Measurements from ENCODE around the gene UQCR11.
A peak's percentile ranks its signal among the peaks of the same experiment; 100 is the strongest.

UQCR11 gene

GRCh38 chr19:1634242-1634937, 29.1 kb upstream of the UQCR11 start:
- DNase-seq: no peak

GRCh38 chr19:1633269-1633826, 28.1 kb upstream of the UQCR11 start:
- no peak for DNase-seq

- DNase-seq: no peak
Observed at GRCh38 chr19:1632462-1633268, 27.4 kb upstream of the UQCR11 start.

- DNase-seq: no peak
Observed at GRCh38 chr19:1631557-1632100, 26.4 kb upstream of the UQCR11 start.

- no peak for DNase-seq
Observed at GRCh38 chr19:1630811-1631210, 25.5 kb upstream of the UQCR11 start.

- no peak for DNase-seq
Observed at GRCh38 chr19:1630012-1630411, 24.8 kb upstream of the UQCR11 start.

- no peak for DNase-seq
Observed at GRCh38 chr19:1629256-1629808, 24.1 kb upstream of the UQCR11 start.

- DNase-seq: no peak
Observed at GRCh38 chr19:1627194-1627593, 21.9 kb upstream of the UQCR11 start.

GRCh38 chr19:1626417-1627010, 21.3 kb upstream of the UQCR11 start:
- no peak for DNase-seq

GRCh38 chr19:1624458-1624857, 19.2 kb upstream of the UQCR11 start:
- DNase-seq: peak; percentile 77

- no peak for DNase-seq
Observed at GRCh38 chr19:1622541-1622940, 17.3 kb upstream of the UQCR11 start.

- DNase-seq: no peak
Observed at GRCh38 chr19:1622007-1622406, 16.7 kb upstream of the UQCR11 start.

- DNase-seq: no peak
Observed at GRCh38 chr19:1621574-1621973, 16.3 kb upstream of the UQCR11 start.

GRCh38 chr19:1621021-1621420, 15.8 kb upstream of the UQCR11 start:
- no peak for DNase-seq

GRCh38 chr19:1620502-1620901, 15.2 kb upstream of the UQCR11 start:
- no peak for DNase-seq

- DNase-seq: no peak
Observed at GRCh38 chr19:1619703-1620102, 14.4 kb upstream of the UQCR11 start.

GRCh38 chr19:1619094-1619439, 13.8 kb upstream of the UQCR11 start:
- no peak for DNase-seq

- no peak for DNase-seq
Observed at GRCh38 chr19:1618157-1619093, 13.2 kb upstream of the UQCR11 start.

GRCh38 chr19:1616875-1617274, 11.6 kb upstream of the UQCR11 start:
- no peak for DNase-seq

- no peak for DNase-seq
Observed at GRCh38 chr19:1616396-1616795, 11.1 kb upstream of the UQCR11 start.

GRCh38 chr19:1615156-1615765, 10.0 kb upstream of the UQCR11 start:
- no peak for DNase-seq
